Measurements from ENCODE around the gene ADGRB2.
A peak's percentile ranks its signal among the peaks of the same experiment; 100 is the strongest.

Gene ADGRB2

GRCh38 chr1:31765516-31765915 lies 1.4 kb upstream of the ADGRB2 start:
- DNase-seq (ENCODE audit: low read depth in 1 of 2, low spot score in 1 of 2) = no peak

- DNase-seq (ENCODE audit: low read depth in 1 of 2, low spot score in 1 of 2) = no peak
These were observed 914 bp upstream of the ADGRB2 start for GRCh38 chr1:31765041-31765467.

DNA sequence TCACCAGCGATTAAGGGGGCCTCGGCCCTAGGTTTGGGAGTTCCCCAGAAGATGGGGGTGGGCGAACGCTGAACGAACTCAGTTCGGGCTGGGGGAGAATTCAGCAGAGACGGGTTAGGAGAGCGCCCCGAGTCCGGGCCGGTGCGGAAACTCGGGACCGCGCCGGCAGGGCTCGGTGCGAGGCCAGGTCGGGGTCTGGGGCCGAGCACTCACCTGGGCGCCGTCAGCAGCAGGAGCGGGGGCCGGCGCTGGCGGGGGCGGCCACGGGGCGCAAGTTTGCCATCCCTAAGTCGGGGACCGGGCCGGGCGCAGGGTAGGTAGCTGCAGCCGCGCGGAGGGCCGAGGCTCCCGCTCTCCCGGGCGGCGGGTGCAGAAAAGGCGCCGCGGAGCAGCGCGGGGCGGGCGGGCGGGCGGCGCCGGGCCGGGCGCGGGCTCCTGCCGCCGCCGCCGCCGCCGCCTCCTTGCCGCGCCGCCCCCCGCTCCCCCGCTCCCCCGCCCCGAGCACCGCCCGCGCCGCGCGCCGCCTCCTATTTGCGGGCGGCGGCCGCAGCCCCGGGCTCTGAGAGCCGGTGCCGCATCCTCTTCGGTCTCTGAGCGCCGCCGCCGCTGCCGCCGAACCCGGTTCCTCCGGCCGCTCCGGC lies 349 bp downstream of the ADGRB2 start:
- DNase-seq (ENCODE audit: low read depth in 1 of 2, low spot score in 1 of 2) = no peak

DNA sequence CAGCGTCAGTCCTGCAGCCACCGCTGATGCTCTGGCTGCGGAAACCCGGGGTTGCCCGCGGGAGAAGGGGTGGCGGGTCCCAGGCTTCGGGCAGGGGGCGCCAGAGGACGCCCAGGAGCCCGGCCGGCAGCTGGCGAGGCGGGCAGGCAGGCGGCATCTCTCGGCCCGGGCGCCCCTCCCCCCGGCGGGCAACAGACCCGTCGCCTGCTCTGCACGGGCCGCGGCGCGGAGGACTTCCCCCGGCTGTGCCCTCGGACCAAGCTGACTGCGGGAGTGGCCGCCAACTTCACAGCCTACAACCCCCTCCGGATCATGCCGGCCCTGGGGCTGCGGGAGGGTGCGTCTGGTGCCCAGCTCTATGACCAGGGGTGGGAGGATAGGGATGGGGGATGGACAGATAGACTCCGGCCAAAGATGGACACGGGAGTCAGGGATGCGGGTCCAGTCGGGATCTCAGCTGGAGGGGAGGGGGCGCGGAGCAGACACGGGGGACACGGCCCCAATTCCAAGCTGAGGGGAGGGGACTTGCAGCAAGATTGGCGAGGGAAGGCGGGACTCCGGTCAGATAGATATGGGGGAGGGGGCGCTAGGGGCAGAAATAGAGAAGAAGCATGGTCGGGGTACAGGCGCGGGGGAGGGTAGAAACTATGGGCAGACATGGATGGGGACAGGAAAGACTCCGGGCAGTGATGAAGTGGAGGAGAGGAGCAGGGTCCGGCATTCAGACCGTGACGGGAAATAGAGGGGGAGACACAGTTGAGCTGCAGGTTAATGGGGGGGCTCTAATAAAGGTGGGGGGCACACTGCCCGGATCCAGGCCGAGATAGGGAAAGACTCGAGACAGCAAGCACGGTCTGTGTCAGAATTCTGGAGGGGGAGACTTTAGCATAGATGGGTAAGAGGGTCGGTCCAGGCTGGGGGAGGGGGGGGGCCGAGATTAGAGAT lies 1.1 kb downstream of the ADGRB2 start:
- DNase-seq (ENCODE audit: low read depth in 1 of 2, low spot score in 1 of 2) = peak; percentile 31 to 35

- no peak for DNase-seq (ENCODE audit: low read depth in 1 of 2, low spot score in 1 of 2)
These were observed 1.8 kb downstream of the ADGRB2 start for GRCh38 chr1:31762323-31762722.

DNA sequence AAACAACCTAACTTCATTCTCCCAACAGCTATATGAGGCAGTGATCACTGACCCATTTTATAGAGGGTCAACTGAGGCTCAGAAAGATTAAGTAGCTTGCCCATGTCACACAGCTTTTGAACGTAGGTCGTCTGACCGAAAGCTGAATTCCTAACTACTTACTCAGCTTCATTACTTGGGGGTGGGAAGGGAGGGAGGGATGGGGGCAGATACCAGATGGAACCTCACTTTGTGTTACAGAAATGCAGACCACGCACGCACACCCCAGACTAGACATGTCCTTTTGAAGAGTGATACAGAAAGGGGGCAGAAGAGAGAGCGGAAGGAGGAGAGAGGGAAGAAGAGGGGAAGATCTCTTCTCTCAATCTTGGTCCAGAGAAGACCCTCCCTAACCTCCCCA lies 2.3 kb downstream of the ADGRB2 start:
- DNase-seq (ENCODE audit: low read depth in 1 of 2, low spot score in 1 of 2) = no peak

GRCh38 chr1:31760471-31761470 lies 3.4 kb downstream of the ADGRB2 start:
- DNase-seq (ENCODE audit: low read depth in 1 of 2, low spot score in 1 of 2) = peak; percentile 27 to 30

- no peak for DNase-seq (ENCODE audit: low read depth in 1 of 2, low spot score in 1 of 2)
These were observed 4.7 kb downstream of the ADGRB2 start for GRCh38 chr1:31759298-31760023.

- no peak for DNase-seq (ENCODE audit: low read depth in 1 of 2, low spot score in 1 of 2)
These were observed 5.3 kb downstream of the ADGRB2 start for GRCh38 chr1:31758823-31759222.

- DNase-seq (ENCODE audit: low read depth in 1 of 2, low spot score in 1 of 2) = no peak
These were observed 6.2 kb downstream of the ADGRB2 start for GRCh38 chr1:31757989-31758388.

- DNase-seq (ENCODE audit: low read depth in 1 of 2, low spot score in 1 of 2) = no peak
These were observed 6.9 kb downstream of the ADGRB2 start for GRCh38 chr1:31757204-31757679.

- no peak for DNase-seq (ENCODE audit: low read depth in 1 of 2, low spot score in 1 of 2)
These were observed 7.6 kb downstream of the ADGRB2 start for GRCh38 chr1:31756578-31756977.

- DNase-seq (ENCODE audit: low read depth in 1 of 2, low spot score in 1 of 2) = no peak
These were observed 8.2 kb downstream of the ADGRB2 start for GRCh38 chr1:31755850-31756492.

- DNase-seq (ENCODE audit: low read depth in 1 of 2, low spot score in 1 of 2) = no peak
These were observed 8.9 kb downstream of the ADGRB2 start for GRCh38 chr1:31755197-31755611.

DNA sequence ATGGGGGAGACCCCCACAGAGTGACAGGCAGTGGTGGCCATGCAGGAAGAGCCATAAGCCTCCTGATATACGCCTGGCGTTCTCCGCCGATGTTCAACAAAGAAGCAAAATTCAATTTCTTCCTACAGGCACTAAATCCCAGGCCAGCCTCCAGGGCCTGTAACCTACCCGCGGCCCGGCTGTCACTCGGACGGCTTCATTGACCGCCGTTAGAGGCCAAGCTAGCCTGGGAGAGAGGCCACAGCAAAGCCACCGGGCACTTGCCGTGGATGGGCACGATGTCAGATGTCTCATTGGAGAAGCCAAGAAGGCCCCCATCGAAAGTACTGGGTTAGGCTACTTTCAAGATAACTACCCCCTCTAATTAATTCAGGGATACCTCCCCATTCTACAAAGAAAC lies 9.7 kb downstream of the ADGRB2 start:
- no peak for DNase-seq (ENCODE audit: low read depth in 1 of 2, low spot score in 1 of 2)

DNA sequence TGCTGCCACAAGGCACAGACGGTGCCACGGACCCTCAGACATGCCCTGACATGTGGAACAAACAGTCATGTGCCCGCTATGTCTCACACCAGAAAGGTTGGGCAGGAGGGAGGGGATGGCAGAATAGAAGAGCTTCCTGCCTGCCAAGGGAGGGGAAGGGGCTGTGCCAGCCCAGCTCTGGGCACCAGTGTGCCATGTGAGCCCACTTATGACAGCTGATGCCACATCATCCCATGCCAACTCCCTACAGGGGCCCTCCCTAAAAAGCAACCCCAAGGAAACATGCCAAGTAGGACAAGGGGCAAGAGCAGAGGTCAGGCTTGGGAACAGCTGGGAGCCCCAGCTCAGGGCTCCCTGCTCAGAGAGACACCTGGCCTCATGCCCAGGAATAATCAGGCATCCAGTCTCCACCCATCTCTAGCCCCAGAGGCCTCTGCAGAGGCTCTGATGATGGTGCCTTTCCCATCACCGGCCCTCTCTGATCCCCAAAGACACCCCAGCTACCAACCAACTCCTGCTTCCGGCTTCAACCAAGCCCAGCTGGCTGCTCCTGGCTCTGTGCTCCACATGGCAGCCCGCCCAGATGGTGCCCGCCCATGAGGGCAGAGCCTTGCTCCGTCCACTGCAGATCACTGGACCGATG lies 10.3 kb downstream of the ADGRB2 start:
- DNase-seq (ENCODE audit: low read depth in 1 of 2, low spot score in 1 of 2) = no peak

- DNase-seq (ENCODE audit: low read depth in 1 of 2, low spot score in 1 of 2) = no peak
These were observed 11.1 kb downstream of the ADGRB2 start for GRCh38 chr1:31752952-31753475.

- DNase-seq (ENCODE audit: low read depth in 1 of 2, low spot score in 1 of 2) = no peak
These were observed 11.9 kb downstream of the ADGRB2 start for GRCh38 chr1:31752258-31752657.

GRCh38 chr1:31751822-31752241 lies 12.3 kb downstream of the ADGRB2 start:
- no peak for DNase-seq (ENCODE audit: low read depth in 1 of 2, low spot score in 1 of 2)

Measured in activated CD4-positive, alpha-beta T cell treated with anti-CD3 and anti-CD28 coated beads, Interleukin-2, amount 50 U/mL, for 24 hours (primary cell).